OCI-LY3 (cell line): ENCODE measurements around the gene MCF2L2.

Experiments used
- CTCF ChIP-seq: fragments of 200-600, 300-600 bp; sonication (generic); IDR thresholded peaks from 2 replicates; pipeline ENCODE4 v1.5.1; 2014; ENCODE audit warnings: antibody characterized with exemption, low read length, low read depth
- EZH2phosphoT487 ChIP-seq: fragments of 200-600 bp; shearing (Covaris generic); IDR thresholded peaks from 2 replicates; pipeline ENCODE4 v1.6.1; 2018; ENCODE audit warnings: antibody characterized with exemption, mixed run types, low read depth

DNA sequence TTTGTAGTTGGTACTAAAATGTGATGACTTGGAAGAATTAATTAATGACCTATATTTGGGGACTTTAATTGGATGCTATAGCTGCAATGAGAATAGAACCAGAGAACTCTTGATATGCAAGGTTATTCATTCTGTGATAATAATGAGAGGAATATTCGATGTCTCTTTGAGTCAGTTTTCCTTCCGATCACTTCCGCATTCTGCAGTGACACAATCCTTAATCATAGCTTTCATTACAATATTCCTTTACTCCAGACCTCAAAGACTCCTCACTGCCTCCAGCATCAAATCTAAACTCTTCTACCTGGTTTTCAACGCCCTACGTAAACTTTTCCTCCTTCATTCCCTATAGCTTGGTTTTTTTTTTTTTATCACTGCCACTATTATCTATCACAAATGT is 153.8 kb downstream of the MCF2L2 start:
- TF ChIP-seq CTCF (no peak), EZH2phosphoT487 (no peak)
